ENCODE results near the gene IKZF5. TPM values are rescaled to one million over a fixed set of nuclear protein-coding genes. Genes with fewer than 3 reads are reported as not detected.

The IKZF5 gene
- total and polyA plus RNA-seq, 4 donors: 5.0 to 9.4 (median 7.2) TPM

- DNase-seq (ENCODE audit: low spot score): no peak
- H3K27me3 ChIP-seq (ENCODE audit: control insufficient read depth in 4 of 4, insufficient read depth in 4 of 4, low read length in 3 of 4): no peaks in the 10 kb centered on the region
- no peak overlapping the region for H3K9ac ChIP-seq (ENCODE audit: low read depth in 1 of 2, low read length in 2 of 2)
- no peak overlapping the region for H3K4me3 ChIP-seq (ENCODE audit: low read depth in 1 of 3, low read length in 3 of 3)
- H3K27ac ChIP-seq (ENCODE audit: low read depth in 1 of 2, low read length in 2 of 2): no peak overlapping the region
- 93% methylated on average over 43 of the region's 43 CpGs for WGBS
- no peak for TF ChIP-seq GABPA (IDR thresholded peaks at IDR 0.05 in 1 of 2, conservative IDR thresholded peaks at IDR 0.05 in 1 of 2)
- no peak for TF ChIP-seq NR2F2 (IDR thresholded peaks at IDR 0.05)
- no peak for TF ChIP-seq EGR1 (IDR thresholded peaks at IDR 0.05; ENCODE audit: low read depth in 2 of 2)
- TF ChIP-seq, protein P1, sequence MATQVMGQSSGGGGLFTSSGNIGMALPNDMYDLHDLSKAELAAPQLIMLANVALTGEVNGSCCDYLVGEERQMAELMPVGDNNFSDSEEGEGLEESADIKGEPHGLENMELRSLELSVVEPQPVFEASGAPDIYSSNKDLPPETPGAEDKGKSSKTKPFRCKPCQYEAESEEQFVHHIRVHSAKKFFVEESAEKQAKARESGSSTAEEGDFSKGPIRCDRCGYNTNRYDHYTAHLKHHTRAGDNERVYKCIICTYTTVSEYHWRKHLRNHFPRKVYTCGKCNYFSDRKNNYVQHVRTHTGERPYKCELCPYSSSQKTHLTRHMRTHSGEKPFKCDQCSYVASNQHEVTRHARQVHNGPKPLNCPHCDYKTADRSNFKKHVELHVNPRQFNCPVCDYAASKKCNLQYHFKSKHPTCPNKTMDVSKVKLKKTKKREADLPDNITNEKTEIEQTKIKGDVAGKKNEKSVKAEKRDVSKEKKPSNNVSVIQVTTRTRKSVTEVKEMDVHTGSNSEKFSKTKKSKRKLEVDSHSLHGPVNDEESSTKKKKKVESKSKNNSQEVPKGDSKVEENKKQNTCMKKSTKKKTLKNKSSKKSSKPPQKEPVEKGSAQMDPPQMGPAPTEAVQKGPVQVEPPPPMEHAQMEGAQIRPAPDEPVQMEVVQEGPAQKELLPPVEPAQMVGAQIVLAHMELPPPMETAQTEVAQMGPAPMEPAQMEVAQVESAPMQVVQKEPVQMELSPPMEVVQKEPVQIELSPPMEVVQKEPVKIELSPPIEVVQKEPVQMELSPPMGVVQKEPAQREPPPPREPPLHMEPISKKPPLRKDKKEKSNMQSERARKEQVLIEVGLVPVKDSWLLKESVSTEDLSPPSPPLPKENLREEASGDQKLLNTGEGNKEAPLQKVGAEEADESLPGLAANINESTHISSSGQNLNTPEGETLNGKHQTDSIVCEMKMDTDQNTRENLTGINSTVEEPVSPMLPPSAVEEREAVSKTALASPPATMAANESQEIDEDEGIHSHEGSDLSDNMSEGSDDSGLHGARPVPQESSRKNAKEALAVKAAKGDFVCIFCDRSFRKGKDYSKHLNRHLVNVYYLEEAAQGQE (IDR thresholded peaks at IDR 0.05): no peak
- TF ChIP-seq, protein P2, sequence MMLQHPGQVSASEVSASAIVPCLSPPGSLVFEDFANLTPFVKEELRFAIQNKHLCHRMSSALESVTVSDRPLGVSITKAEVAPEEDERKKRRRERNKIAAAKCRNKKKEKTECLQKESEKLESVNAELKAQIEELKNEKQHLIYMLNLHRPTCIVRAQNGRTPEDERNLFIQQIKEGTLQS (IDR thresholded peaks at IDR 0.05): no peak
- no peak for TF ChIP-seq RXRA (IDR thresholded peaks at IDR 0.05)
- H3K4me1 ChIP-seq (ENCODE audit: control insufficient read depth in 4 of 4, insufficient read depth in 4 of 4, low read length in 3 of 4): peaks cover 9 to 32% (median 20%) of the 10 kb centered on the region in 4 donors
- no peaks in the 10 kb centered on the region for H3K9me3 ChIP-seq (ENCODE audit: control insufficient read depth in 4 of 4, low read length in 3 of 4)
- H3K36me3 ChIP-seq (ENCODE audit: control insufficient read depth in 4 of 4, insufficient read depth in 3 of 4, low read depth in 1 of 4, low read length in 3 of 4): peaks cover 0 to 2% (median under 1%) of the 10 kb centered on the region in 4 donors
These were observed 5.1 kb upstream of the IKZF5 start for GRCh38 chr10:123013456-123014419.

GRCh38 chr10:123011987-123012386, 3.4 kb upstream of the IKZF5 start:
- Histone ChIP-seq H3K4me3 (ENCODE audit: low read depth in 1 of 3, low read length in 3 of 3) (no peak overlapping the region), H3K9me3 (ENCODE audit: control insufficient read depth in 4 of 4, low read length in 3 of 4) (no peaks in the 10 kb centered on the region), H3K36me3 (ENCODE audit: control insufficient read depth in 4 of 4, insufficient read depth in 3 of 4, low read depth in 1 of 4, low read length in 3 of 4) (peaks cover 0 to 2% (median under 1%) of the 10 kb centered on the region in 4 donors), H3K27me3 (ENCODE audit: control insufficient read depth in 4 of 4, insufficient read depth in 4 of 4, low read length in 3 of 4) (no peaks in the 10 kb centered on the region), H3K9ac (ENCODE audit: low read depth in 1 of 2, low read length in 2 of 2) (no peak overlapping the region), H3K4me1 (ENCODE audit: control insufficient read depth in 4 of 4, insufficient read depth in 4 of 4, low read length in 3 of 4) (peaks cover 11 to 37% (median 23%) of the 10 kb centered on the region in 4 donors), H3K27ac (ENCODE audit: low read depth in 1 of 2, low read length in 2 of 2) (peak overlapping the region in 1 of 2 donors; percentile 42)
- TF ChIP-seq YY1 (IDR thresholded peaks at IDR 0.05): no peak
- TF ChIP-seq RAD21 (IDR thresholded peaks at IDR 0.05): no peak
- peak; percentile 21 to 36 for TF ChIP-seq RXRA (IDR thresholded peaks at IDR 0.05)
- no peak for TF ChIP-seq HNF4G (IDR thresholded peaks at IDR 0.05)
- TF ChIP-seq CTCF (IDR thresholded peaks at IDR 0.05; ENCODE audit: low read depth, low read length, missing input control): no peak
- TF ChIP-seq GABPA (IDR thresholded peaks at IDR 0.05 in 1 of 2, conservative IDR thresholded peaks at IDR 0.05 in 1 of 2): no peak
- no peak for TF ChIP-seq FOXA2 (IDR thresholded peaks at IDR 0.05)
- no peak for TF ChIP-seq EGR1 (IDR thresholded peaks at IDR 0.05; ENCODE audit: low read depth in 2 of 2)
- TF ChIP-seq, protein P3, sequence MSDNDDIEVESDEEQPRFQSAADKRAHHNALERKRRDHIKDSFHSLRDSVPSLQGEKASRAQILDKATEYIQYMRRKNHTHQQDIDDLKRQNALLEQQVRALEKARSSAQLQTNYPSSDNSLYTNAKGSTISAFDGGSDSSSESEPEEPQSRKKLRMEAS (IDR thresholded peaks at IDR 0.05): no peak
- no peak for DNase-seq (ENCODE audit: low spot score)
- WGBS: 61% methylated on average over 3 of the region's 3 CpGs

Measured in liver (tissue), 9 donors.